ENCODE measurements around the gene SH3PXD2B.
"Not testable (repeated sequence)": the region's sequence is repeated elsewhere in the genome, so short reads cannot be mapped to it uniquely, and the experiment has no call there.

SH3PXD2B gene

DNA sequence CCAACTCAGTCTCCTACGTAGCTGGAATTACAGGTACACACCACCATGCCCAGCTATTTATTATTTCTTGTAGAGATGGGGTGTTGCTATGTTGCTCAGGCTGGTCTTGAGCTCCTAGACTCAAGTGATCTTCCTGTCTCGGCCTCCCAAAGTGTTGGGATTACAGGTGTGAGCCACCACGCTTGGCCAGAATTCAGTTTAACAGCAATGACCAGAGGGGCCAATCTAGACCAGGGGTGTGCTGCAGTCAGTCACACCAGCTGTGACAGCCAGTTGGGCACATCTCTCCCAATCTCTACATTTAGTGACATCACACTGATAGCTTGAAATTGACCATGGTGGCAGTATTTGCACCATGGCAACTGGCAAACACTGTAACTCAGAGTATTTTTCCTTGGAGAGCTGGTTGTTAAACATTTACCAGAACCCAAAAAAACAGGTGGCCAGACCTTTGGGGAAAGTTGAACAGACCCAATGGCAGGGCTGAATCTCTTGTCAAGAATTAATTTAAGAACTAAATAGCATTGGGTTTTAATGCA, 103.0 kb downstream of the SH3PXD2B start:
- no peak for DNase-seq (ENCODE audit: insufficient read length, low spot score)
- no peak for FAIRE-seq
- TF ChIP-seq PAX5 (IDR thresholded peaks at IDR 0.05; ENCODE audit: insufficient read depth, low read length, severe bottlenecking) (no peak), TAF1 (IDR thresholded peaks at IDR 0.05; ENCODE audit: low read depth, low read length) (no peak), POLR2AphosphoS5 (IDR thresholded peaks at IDR 0.05; ENCODE audit: low read depth, low read length) (no peak), POLR2A (IDR thresholded peaks at IDR 0.05; ENCODE audit: low read depth, low read length) (no peak), SPI1 (IDR thresholded peaks at IDR 0.05; ENCODE audit: low read depth, low read length) (no peak)

- TF ChIP-seq POU2F2 (IDR thresholded peaks at IDR 0.05; ENCODE audit: low read depth, low read length) = no peak
- no peak for TF ChIP-seq SPI1 (IDR thresholded peaks at IDR 0.05; ENCODE audit: low read depth, low read length)
- TF ChIP-seq POLR2AphosphoS5 (IDR thresholded peaks at IDR 0.05; ENCODE audit: low read depth, low read length) = no peak
- TF ChIP-seq POLR2A (IDR thresholded peaks at IDR 0.05; ENCODE audit: low read depth, low read length) = no peak
- TF ChIP-seq PAX5 (IDR thresholded peaks at IDR 0.05; ENCODE audit: insufficient read depth, low read length, severe bottlenecking) = no peak
- TF ChIP-seq TAF1 (IDR thresholded peaks at IDR 0.05; ENCODE audit: low read depth, low read length) = no peak
- DNase-seq (ENCODE audit: insufficient read length, low spot score) = no peak
- no peak for FAIRE-seq
These were observed 103.8 kb downstream of the SH3PXD2B start for GRCh38 chr5:172350212-172351181.

DNA sequence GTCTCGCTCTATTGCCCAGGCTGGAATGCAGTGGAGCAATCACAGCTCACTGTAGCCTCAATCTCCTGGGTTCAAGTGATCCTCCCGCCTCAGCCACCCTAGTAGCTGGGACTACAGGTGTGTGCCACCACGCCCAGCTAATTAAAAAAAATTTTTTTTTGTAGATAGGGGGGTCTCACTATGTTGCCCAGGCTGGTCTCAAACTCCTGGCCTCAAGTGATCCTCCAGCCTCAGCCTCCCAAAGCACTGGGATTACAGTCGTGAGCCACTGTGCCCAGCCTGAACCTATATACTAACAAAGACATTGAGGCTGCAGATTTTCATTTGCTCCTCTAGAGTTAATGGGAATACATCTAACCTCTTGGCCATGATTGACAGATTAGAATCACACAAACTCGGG, 105.6 kb downstream of the SH3PXD2B start:
- DNase-seq (ENCODE audit: insufficient read length, low spot score); FAIRE-seq: not testable (repeated sequence)

DNA sequence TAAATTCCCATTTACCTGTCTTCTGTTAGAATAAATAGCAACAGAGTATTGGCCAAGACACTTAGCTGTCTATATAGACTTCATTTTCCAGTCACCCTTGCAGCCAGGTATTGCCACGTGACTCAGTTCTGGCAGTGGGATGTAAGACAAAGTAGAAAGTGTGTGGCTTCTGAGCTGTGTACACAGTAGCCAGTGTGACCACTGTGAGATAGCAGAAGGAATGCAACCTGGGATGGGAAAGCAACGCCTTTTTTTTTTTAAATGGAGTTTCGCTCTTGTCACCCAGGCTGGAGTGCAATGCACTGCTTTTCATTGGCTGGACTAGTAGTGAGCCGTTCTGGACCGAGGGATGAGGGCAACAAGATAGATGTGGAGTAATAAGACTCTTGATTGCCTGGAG, 106.2 kb downstream of the SH3PXD2B start:
- FAIRE-seq = no peak
- no peak for DNase-seq (ENCODE audit: insufficient read length, low spot score)
- TF ChIP-seq POU2F2 (IDR thresholded peaks at IDR 0.05; ENCODE audit: low read depth, low read length) (no peak), POLR2AphosphoS5 (IDR thresholded peaks at IDR 0.05; ENCODE audit: low read depth, low read length) (no peak), POLR2A (IDR thresholded peaks at IDR 0.05; ENCODE audit: low read depth, low read length) (no peak), SPI1 (IDR thresholded peaks at IDR 0.05; ENCODE audit: low read depth, low read length) (no peak), TAF1 (IDR thresholded peaks at IDR 0.05; ENCODE audit: low read depth, low read length) (no peak), PAX5 (IDR thresholded peaks at IDR 0.05; ENCODE audit: insufficient read depth, low read length, severe bottlenecking) (no peak)

DNA sequence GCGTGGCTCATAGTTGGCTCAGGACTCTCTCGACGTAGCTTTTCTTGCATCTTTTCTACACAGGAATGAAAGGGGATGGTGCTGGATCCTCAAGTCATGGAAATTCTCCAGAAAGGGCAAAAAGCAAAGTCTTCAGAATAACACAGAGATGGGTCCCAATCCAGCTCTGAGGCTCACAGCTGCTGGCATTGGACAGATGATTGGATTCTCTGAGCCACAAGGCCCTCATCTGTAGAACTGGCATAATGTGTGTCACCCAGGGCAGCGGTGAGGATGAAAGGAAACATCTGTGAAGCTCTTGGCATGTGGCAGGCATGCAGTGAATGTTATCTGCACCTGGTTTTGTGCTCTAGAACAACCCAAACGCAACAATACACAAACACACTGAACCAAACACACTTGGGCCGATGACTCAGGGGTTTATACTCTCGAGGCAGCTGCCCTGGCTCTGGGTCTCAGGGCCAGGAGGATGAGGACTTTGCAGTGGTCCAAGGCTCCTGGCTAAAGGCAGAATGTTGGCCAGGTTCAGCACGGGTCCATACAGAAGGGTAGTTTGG, 106.8 kb downstream of the SH3PXD2B start:
- FAIRE-seq = no peak
- no peak for DNase-seq (ENCODE audit: insufficient read length, low spot score)
- TF ChIP-seq POLR2A (IDR thresholded peaks at IDR 0.05; ENCODE audit: low read depth, low read length) (no peak), PAX5 (IDR thresholded peaks at IDR 0.05; ENCODE audit: insufficient read depth, low read length, severe bottlenecking) (no peak), SPI1 (IDR thresholded peaks at IDR 0.05; ENCODE audit: low read depth, low read length) (no peak), POU2F2 (IDR thresholded peaks at IDR 0.05; ENCODE audit: low read depth, low read length) (no peak), TAF1 (IDR thresholded peaks at IDR 0.05; ENCODE audit: low read depth, low read length) (no peak), POLR2AphosphoS5 (IDR thresholded peaks at IDR 0.05; ENCODE audit: low read depth, low read length) (no peak)

- DNase-seq (ENCODE audit: insufficient read length, low spot score) (no peak), FAIRE-seq (no peak)
- TF ChIP-seq PAX5 (IDR thresholded peaks at IDR 0.05; ENCODE audit: insufficient read depth, low read length, severe bottlenecking) (no peak), SPI1 (IDR thresholded peaks at IDR 0.05; ENCODE audit: low read depth, low read length) (no peak), TAF1 (IDR thresholded peaks at IDR 0.05; ENCODE audit: low read depth, low read length) (no peak), POLR2A (IDR thresholded peaks at IDR 0.05; ENCODE audit: low read depth, low read length) (no peak), POLR2AphosphoS5 (IDR thresholded peaks at IDR 0.05; ENCODE audit: low read depth, low read length) (no peak), POU2F2 (IDR thresholded peaks at IDR 0.05; ENCODE audit: low read depth, low read length) (no peak)
These were observed 108.4 kb downstream of the SH3PXD2B start for GRCh38 chr5:172345881-172346280.

DNA sequence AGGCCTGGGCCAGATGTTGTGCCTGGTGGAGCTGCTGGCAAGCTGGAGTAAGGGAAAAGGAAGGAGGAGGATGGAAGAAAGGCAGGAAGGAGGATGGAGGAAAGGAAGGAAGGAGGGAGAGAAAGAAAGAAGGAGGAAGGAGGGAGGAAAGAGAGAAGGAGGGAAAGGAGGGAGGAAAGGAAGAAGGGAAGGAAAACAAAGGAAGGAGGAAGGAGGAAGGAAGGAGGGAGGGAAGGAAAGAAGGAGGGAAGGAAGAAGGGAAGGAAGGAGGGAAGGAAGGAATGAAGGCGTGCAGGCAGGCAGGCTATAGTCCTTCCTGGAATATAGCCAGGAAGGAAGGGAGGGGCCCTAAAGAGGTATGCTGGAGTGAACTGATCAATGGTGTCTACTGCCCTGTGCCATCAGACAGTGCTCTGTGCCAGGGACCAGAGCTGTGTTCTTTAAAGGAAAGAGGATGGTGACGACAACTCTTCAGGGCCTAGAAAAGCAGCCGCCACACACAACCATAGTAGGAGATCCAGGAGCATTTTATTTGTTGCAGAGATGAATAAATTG, 109.4 kb downstream of the SH3PXD2B start:
- TF ChIP-seq POLR2A (IDR thresholded peaks at IDR 0.05; ENCODE audit: low read depth, low read length) (no peak), PAX5 (IDR thresholded peaks at IDR 0.05; ENCODE audit: insufficient read depth, low read length, severe bottlenecking) (no peak)
- no peak for FAIRE-seq
- DNase-seq (ENCODE audit: insufficient read length, low spot score) = no peak

DNA sequence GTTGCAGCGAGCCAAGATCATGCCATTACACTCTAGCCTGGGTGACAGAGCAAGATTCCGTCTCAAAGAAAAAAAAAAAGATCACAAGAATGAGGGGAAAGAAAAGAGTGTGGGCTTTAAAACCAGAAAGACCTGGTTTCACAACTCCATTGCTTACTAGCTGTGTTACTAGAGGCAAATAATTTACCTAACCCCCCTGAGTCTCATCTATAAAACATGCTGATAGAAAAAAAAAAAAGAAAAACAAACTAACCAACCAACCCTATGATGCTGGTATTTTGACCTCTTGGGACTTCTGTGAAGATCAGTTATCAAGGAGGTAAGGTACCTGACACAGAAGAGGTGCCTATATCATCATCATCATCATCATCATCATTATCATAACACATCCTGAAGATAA, 110.6 kb downstream of the SH3PXD2B start:
- FAIRE-seq (no peak), DNase-seq (ENCODE audit: insufficient read length, low spot score) (no peak)
- TF ChIP-seq POLR2A (IDR thresholded peaks at IDR 0.05; ENCODE audit: low read depth, low read length) = no peak
- TF ChIP-seq SPI1 (IDR thresholded peaks at IDR 0.05; ENCODE audit: low read depth, low read length) = no peak
- TF ChIP-seq PAX5 (IDR thresholded peaks at IDR 0.05; ENCODE audit: insufficient read depth, low read length, severe bottlenecking) = no peak
- TF ChIP-seq POU2F2 (IDR thresholded peaks at IDR 0.05; ENCODE audit: low read depth, low read length) = no peak
- no peak for TF ChIP-seq TAF1 (IDR thresholded peaks at IDR 0.05; ENCODE audit: low read depth, low read length)
- TF ChIP-seq POLR2AphosphoS5 (IDR thresholded peaks at IDR 0.05; ENCODE audit: low read depth, low read length) = no peak

DNA sequence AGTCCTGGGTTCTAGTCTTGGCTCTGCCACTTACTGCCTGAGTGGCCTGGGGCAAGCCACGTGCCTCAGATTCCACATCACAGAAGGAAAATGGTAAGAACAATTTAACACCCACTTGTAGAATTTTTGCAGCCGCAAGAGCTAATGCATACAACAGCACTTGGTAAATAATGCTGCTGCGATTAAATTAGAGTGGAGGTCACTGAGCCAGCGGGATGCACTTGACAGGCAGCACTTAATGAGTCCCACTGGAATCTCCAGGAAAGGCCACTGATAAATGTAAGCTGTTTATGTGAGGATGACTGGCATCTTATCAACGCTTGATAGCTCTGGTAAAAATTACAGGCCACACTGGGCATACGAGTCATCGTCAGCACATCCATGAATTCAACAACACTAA, 111.4 kb downstream of the SH3PXD2B start:
- TF ChIP-seq SPI1 (IDR thresholded peaks at IDR 0.05; ENCODE audit: low read depth, low read length) = no peak
- no peak for TF ChIP-seq PAX5 (IDR thresholded peaks at IDR 0.05; ENCODE audit: insufficient read depth, low read length, severe bottlenecking)
- TF ChIP-seq TAF1 (IDR thresholded peaks at IDR 0.05; ENCODE audit: low read depth, low read length) = no peak
- TF ChIP-seq POU2F2 (IDR thresholded peaks at IDR 0.05; ENCODE audit: low read depth, low read length) = no peak
- TF ChIP-seq POLR2AphosphoS5 (IDR thresholded peaks at IDR 0.05; ENCODE audit: low read depth, low read length) = no peak
- TF ChIP-seq POLR2A (IDR thresholded peaks at IDR 0.05; ENCODE audit: low read depth, low read length) = no peak
- no peak for DNase-seq (ENCODE audit: insufficient read length, low spot score)
- FAIRE-seq = no peak

Data from GM12891 (cell line).